ENCODE results near the gene CEP72. TPM values are rescaled to one million over a fixed set of nuclear protein-coding genes. Genes with fewer than 3 reads are reported as not detected.

CEP72 gene
- total and polyA plus RNA-seq, 4 donors, result 1.3 to 5.9 (median 2.6) TPM

DNA sequence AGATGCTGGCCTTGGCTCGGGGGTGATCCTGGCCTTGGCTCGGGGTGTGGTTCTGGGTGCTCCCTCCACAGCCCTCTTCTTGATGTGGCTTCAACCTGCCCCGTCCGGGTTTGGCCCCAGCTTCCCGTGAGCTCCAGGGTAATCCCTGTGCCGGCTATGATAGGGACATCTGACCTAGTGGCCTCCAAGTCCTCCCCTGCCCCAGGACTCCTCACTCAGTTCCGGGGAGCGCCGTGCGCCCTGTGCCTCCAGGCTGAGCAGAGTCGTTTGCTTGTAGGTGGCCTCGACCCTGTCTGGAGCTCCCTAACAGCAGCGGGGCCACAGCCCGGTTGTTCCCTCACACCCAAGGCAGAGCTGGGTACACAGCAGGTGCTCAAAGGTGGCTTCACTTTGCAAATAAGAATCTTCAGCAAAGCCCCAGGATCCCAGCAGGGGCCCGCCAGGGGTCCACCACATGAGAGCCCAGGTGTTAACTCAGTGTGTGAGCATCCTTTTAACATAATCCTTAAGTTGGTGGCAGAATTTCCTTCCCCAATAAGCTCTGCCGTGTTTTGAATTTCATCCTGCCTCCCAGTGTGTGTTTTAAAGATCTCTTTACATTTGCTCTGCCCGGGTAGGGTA, 32.3 kb upstream of the CEP72 start (continued):
- no peak for TF ChIP-seq GABPA (IDR thresholded peaks at IDR 0.05 in 1 of 2, conservative IDR thresholded peaks at IDR 0.05 in 1 of 2)

DNA sequence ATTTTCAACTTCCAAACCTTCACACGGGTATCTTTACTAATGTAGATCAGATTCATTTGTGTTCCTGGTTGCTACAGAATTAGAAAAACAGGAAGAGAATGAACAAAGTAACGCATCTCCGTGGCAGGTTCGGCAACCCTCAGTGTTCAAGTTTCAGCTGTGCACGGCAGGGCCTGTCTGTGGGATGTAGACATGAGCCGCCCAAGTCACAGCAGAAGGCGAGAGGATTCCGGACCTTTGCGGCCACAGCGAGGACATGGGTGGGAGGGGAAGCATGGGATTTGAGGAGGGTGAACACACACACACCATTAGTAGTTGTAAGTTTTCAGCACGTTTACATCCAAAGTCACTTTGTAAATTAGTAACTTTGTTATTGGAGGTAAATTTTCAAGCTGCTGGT, 31.7 kb upstream of the CEP72 start:
- 58% methylated on average over 11 of the region's 11 CpGs for WGBS
- H3K27me3 ChIP-seq (ENCODE audit: control insufficient read depth in 4 of 4, insufficient read depth in 4 of 4, low read length in 3 of 4), result peaks cover 0 to 12% (median 0%) of the 10 kb centered on the region in 4 donors
- peaks cover 3 to 9% (median 6%) of the 10 kb centered on the region in 4 donors for H3K9me3 ChIP-seq (ENCODE audit: control insufficient read depth in 4 of 4, low read length in 3 of 4)
- H3K4me3 ChIP-seq (ENCODE audit: low read depth in 1 of 3, low read length in 3 of 3), result no peak overlapping the region
- H3K36me3 ChIP-seq (ENCODE audit: control insufficient read depth in 4 of 4, insufficient read depth in 3 of 4, low read depth in 1 of 4, low read length in 3 of 4), result no peaks in the 10 kb centered on the region
- no peak for DNase-seq (ENCODE audit: low spot score)
- no peaks in the 10 kb centered on the region for H3K4me1 ChIP-seq (ENCODE audit: control insufficient read depth in 4 of 4, insufficient read depth in 4 of 4, low read length in 3 of 4)
- H3K9ac ChIP-seq (ENCODE audit: low read depth in 1 of 2, low read length in 2 of 2), result no peak overlapping the region
- H3K27ac ChIP-seq (ENCODE audit: low read depth in 1 of 2, low read length in 2 of 2), result no peak overlapping the region
- no peak for TF ChIP-seq FOXA2 (IDR thresholded peaks at IDR 0.05)
- TF ChIP-seq RXRA (IDR thresholded peaks at IDR 0.05), result no peak
- TF ChIP-seq EGR1 (IDR thresholded peaks at IDR 0.05; ENCODE audit: low read depth in 2 of 2), result no peak
- TF ChIP-seq SP1 (IDR thresholded peaks at IDR 0.05), result no peak
- TF ChIP-seq RAD21 (IDR thresholded peaks at IDR 0.05), result no peak
- TF ChIP-seq HNF4G (IDR thresholded peaks at IDR 0.05), result no peak
- no peak for TF ChIP-seq FOXA1 (IDR thresholded peaks at IDR 0.05)
- TF ChIP-seq, protein P1, sequence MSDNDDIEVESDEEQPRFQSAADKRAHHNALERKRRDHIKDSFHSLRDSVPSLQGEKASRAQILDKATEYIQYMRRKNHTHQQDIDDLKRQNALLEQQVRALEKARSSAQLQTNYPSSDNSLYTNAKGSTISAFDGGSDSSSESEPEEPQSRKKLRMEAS (IDR thresholded peaks at IDR 0.05), result no peak
- no peak for TF ChIP-seq NR2F2 (IDR thresholded peaks at IDR 0.05)
- TF ChIP-seq, protein P2, sequence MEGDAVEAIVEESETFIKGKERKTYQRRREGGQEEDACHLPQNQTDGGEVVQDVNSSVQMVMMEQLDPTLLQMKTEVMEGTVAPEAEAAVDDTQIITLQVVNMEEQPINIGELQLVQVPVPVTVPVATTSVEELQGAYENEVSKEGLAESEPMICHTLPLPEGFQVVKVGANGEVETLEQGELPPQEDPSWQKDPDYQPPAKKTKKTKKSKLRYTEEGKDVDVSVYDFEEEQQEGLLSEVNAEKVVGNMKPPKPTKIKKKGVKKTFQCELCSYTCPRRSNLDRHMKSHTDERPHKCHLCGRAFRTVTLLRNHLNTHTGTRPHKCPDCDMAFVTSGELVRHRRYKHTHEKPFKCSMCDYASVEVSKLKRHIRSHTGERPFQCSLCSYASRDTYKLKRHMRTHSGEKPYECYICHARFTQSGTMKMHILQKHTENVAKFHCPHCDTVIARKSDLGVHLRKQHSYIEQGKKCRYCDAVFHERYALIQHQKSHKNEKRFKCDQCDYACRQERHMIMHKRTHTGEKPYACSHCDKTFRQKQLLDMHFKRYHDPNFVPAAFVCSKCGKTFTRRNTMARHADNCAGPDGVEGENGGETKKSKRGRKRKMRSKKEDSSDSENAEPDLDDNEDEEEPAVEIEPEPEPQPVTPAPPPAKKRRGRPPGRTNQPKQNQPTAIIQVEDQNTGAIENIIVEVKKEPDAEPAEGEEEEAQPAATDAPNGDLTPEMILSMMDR (IDR thresholded peaks at IDR 0.05; ENCODE audit: low read depth, low read length, missing input control), result no peak
- no peak for TF ChIP-seq JUND (IDR thresholded peaks at IDR 0.05)
- TF ChIP-seq, protein P3, sequence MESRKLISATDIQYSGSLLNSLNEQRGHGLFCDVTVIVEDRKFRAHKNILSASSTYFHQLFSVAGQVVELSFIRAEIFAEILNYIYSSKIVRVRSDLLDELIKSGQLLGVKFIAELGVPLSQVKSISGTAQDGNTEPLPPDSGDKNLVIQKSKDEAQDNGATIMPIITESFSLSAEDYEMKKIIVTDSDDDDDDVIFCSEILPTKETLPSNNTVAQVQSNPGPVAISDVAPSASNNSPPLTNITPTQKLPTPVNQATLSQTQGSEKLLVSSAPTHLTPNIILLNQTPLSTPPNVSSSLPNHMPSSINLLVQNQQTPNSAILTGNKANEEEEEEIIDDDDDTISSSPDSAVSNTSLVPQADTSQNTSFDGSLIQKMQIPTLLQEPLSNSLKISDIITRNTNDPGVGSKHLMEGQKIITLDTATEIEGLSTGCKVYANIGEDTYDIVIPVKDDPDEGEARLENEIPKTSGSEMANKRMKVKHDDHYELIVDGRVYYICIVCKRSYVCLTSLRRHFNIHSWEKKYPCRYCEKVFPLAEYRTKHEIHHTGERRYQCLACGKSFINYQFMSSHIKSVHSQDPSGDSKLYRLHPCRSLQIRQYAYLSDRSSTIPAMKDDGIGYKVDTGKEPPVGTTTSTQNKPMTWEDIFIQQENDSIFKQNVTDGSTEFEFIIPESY (IDR thresholded peaks at IDR 0.05), result no peak

DNA sequence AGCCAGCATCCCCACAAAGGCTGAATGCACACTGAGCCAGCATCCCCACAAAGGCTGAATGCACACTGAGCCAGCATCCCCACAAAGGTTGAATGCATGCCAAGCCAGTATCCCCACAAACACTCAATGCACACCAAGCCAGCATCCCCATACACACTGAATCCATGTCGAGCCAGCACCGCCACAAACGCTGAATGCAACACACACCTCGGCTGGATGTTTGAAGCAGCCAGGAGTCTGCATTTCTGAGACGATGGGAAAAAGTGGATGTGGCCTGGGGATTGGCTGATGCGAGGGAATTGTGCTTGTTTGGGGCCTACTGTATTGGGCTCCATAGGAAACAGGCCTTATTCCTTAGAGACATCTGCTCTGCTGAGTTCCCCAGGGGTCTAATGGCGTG, 30.9 kb upstream of the CEP72 start:
- no peak overlapping the region for H3K27ac ChIP-seq (ENCODE audit: low read depth in 1 of 2, low read length in 2 of 2)
- no peak for DNase-seq (ENCODE audit: low spot score)
- H3K27me3 ChIP-seq (ENCODE audit: control insufficient read depth in 4 of 4, insufficient read depth in 4 of 4, low read length in 3 of 4), result peaks cover 0 to 12% (median 0%) of the 10 kb centered on the region in 4 donors
- H3K9ac ChIP-seq (ENCODE audit: low read depth in 1 of 2, low read length in 2 of 2), result no peak overlapping the region
- 73% methylated on average over 7 of the region's 7 CpGs for WGBS
- H3K36me3 ChIP-seq (ENCODE audit: control insufficient read depth in 4 of 4, insufficient read depth in 3 of 4, low read depth in 1 of 4, low read length in 3 of 4), result no peaks in the 10 kb centered on the region
- no peak overlapping the region for H3K4me3 ChIP-seq (ENCODE audit: low read depth in 1 of 3, low read length in 3 of 3)
- peaks cover 0 to 2% (median 1%) of the 10 kb centered on the region in 4 donors for H3K9me3 ChIP-seq (ENCODE audit: control insufficient read depth in 4 of 4, low read length in 3 of 4)
- H3K4me1 ChIP-seq (ENCODE audit: control insufficient read depth in 4 of 4, insufficient read depth in 4 of 4, low read length in 3 of 4), result no peaks in the 10 kb centered on the region
- no peak for TF ChIP-seq FOXA1 (IDR thresholded peaks at IDR 0.05)
- no peak for TF ChIP-seq SP1 (IDR thresholded peaks at IDR 0.05)
- TF ChIP-seq GABPA (IDR thresholded peaks at IDR 0.05 in 1 of 2, conservative IDR thresholded peaks at IDR 0.05 in 1 of 2), result no peak
- no peak for TF ChIP-seq TAF1 (conservative IDR thresholded peaks at IDR 0.05)
- TF ChIP-seq, protein P4, sequence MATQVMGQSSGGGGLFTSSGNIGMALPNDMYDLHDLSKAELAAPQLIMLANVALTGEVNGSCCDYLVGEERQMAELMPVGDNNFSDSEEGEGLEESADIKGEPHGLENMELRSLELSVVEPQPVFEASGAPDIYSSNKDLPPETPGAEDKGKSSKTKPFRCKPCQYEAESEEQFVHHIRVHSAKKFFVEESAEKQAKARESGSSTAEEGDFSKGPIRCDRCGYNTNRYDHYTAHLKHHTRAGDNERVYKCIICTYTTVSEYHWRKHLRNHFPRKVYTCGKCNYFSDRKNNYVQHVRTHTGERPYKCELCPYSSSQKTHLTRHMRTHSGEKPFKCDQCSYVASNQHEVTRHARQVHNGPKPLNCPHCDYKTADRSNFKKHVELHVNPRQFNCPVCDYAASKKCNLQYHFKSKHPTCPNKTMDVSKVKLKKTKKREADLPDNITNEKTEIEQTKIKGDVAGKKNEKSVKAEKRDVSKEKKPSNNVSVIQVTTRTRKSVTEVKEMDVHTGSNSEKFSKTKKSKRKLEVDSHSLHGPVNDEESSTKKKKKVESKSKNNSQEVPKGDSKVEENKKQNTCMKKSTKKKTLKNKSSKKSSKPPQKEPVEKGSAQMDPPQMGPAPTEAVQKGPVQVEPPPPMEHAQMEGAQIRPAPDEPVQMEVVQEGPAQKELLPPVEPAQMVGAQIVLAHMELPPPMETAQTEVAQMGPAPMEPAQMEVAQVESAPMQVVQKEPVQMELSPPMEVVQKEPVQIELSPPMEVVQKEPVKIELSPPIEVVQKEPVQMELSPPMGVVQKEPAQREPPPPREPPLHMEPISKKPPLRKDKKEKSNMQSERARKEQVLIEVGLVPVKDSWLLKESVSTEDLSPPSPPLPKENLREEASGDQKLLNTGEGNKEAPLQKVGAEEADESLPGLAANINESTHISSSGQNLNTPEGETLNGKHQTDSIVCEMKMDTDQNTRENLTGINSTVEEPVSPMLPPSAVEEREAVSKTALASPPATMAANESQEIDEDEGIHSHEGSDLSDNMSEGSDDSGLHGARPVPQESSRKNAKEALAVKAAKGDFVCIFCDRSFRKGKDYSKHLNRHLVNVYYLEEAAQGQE (IDR thresholded peaks at IDR 0.05), result no peak
- TF ChIP-seq JUND (IDR thresholded peaks at IDR 0.05), result no peak
- TF ChIP-seq, protein P5, sequence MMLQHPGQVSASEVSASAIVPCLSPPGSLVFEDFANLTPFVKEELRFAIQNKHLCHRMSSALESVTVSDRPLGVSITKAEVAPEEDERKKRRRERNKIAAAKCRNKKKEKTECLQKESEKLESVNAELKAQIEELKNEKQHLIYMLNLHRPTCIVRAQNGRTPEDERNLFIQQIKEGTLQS (IDR thresholded peaks at IDR 0.05), result no peak
- no peak for TF ChIP-seq RAD21 (IDR thresholded peaks at IDR 0.05)
- TF ChIP-seq, protein P2 (IDR thresholded peaks at IDR 0.05; ENCODE audit: low read depth, low read length, missing input control), result no peak
- TF ChIP-seq HNF4A (conservative IDR thresholded peaks at IDR 0.05), result no peak
- no peak for TF ChIP-seq EGR1 (IDR thresholded peaks at IDR 0.05; ENCODE audit: low read depth in 2 of 2)
- no peak for TF ChIP-seq RXRA (IDR thresholded peaks at IDR 0.05)
- TF ChIP-seq, protein P3 (IDR thresholded peaks at IDR 0.05), result no peak
- TF ChIP-seq FOXA2 (IDR thresholded peaks at IDR 0.05), result no peak
